Ectodermal cell (in vitro differentiated cells): ENCODE data around the gene RACK1.
A peak's percentile ranks its signal among the peaks of the same experiment; 100 is the strongest.

Source experiments
- H3K27ac ChIP-seq: 2 replicates; pipeline ENCODE4 v1.7.0; 2013; ENCODE audit warnings: mild to moderate bottlenecking, low read depth, low read length; ENCODE audit not compliant: insufficient read depth, poor library complexity, severe bottlenecking
- H3K27me3 ChIP-seq: 2 replicates; pipeline ENCODE4 v1.7.0; 2013; ENCODE audit warnings: mild to moderate bottlenecking, low read length; ENCODE audit not compliant: insufficient read depth, control insufficient read depth, poor library complexity, severe bottlenecking
- H3K36me3 ChIP-seq: one replicate; pipeline ENCODE4 v1.7.0; 2013; ENCODE audit warnings: low read length; ENCODE audit not compliant: control insufficient read depth, insufficient read depth
- H3K4me1 ChIP-seq: one replicate; pipeline ENCODE4 v1.7.0; 2013; ENCODE audit warnings: low read length; ENCODE audit not compliant: control insufficient read depth, insufficient read depth
- H3K4me3 ChIP-seq: 2 replicates; pipeline ENCODE4 v1.7.0; 2013; ENCODE audit warnings: low read depth, low read length, control low read depth; ENCODE audit not compliant: insufficient read depth
- H3K9me3 ChIP-seq: 2 replicates; pipeline ENCODE4 v1.7.0; 2013; ENCODE audit warnings: mild to moderate bottlenecking, low read length, moderate library complexity; ENCODE audit not compliant: control insufficient read depth
- WGBS, 2 experiments: methylation state at CpG; one replicate each; pipeline ENCODE4 v1.1.7; 2013; ENCODE audit warnings: missing lambda C conversion rate in 2 of 2; 5-methylcytosine and 5-hydroxymethylcytosine counted together

Gene RACK1

DNA sequence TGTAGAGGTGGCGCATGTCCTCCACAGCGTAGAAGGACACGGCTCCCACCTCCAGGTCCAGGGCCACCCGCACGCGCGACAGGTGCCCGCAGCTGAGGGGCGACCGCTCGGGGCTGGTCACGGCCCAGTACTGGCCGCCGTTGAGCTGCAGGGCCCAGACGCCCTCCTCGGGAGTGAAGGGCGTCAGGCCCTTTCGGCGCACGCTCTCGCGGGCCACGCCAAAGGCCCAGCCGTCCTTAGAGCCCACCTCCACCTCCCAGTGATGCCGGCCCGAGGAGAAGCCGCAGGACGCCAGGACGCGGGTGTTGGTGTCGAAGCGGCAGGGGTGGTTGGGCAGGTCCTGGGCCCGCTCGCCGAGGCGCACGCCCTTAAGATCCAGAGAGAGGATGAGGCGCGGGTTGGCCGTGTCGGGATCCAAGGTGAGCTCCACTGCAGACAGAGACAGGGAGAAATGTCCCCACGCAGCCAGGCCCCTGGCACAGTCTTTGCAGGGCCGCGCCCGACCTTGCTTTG is 48.4 kb downstream of the RACK1 start:
- peaks cover 8% of the 10 kb centered on the region for H3K4me1 ChIP-seq
- peaks cover 29% of the 10 kb centered on the region for H3K27me3 ChIP-seq
- H3K36me3 ChIP-seq, result no peaks in the 10 kb centered on the region
- H3K4me3 ChIP-seq, result no peak overlapping the region
- no peak overlapping the region for H3K27ac ChIP-seq
- 95% methylated on average over 45 of the region's 45 CpGs for WGBS, 2 experiments
- no peaks in the 10 kb centered on the region for H3K9me3 ChIP-seq

DNA sequence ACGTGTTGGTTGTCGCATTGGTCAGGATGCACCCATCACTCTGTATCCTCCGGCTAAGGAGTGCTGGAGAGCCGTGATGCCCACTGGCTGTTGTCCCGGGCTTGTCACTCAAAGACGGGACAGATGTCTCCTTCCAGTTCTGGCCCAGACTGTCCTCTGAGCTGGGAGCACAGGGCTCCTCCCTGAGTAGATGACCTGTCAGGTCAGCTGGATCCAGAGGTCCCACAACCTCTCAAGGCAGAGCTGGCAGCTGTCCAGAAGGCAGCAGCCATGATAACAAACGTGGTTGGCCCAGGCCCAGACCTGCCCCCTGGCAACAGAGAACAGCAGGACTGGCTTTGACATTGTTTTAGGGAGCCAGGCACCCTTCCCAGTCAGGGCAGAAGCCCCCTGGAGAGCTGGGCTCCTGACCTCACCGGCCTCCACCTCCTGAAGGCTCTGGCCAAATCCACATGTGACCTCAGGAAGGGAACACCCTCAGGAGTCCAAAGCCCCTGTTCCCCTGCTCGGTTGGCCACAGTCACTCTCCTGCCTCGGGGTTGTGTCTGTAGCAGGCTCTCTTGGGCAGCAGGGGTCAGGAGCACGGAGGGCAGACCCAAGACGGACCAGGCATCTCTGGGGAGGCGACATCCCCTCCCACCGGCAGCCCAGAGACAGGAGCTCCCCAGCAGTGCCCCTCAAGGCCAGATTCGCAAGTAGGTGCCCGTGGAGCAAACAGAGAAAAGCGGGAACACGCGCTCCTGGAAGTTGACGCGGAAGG is 49.0 kb downstream of the RACK1 start:
- H3K27ac ChIP-seq, result no peak overlapping the region
- peaks cover 29% of the 10 kb centered on the region for H3K27me3 ChIP-seq
- peaks cover 8% of the 10 kb centered on the region for H3K4me1 ChIP-seq
- H3K4me3 ChIP-seq, result no peak overlapping the region
- H3K36me3 ChIP-seq, result no peaks in the 10 kb centered on the region
- no peaks in the 10 kb centered on the region for H3K9me3 ChIP-seq
- 84 to 85% methylated on average over 21 of the region's 21 CpGs for WGBS, 2 experiments

DNA sequence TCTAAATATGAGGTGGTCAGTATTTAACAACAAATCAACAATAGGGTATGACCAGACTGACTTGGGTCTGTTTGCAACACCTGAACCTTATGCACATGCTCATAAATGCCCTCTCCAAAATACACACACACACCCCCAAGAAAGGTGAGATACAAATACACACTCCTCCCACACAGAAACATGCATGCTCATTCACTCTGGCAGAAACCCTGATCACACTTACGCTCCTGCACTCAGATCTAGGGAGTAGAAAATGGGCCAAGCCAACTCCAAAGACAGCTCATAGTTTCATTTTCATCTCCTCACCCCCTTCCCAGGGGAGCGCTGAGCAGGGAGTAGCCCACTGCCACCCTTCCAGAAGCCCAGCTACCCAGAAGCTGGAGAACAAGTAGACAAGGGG is 50.0 kb downstream of the RACK1 start:
- H3K27me3 ChIP-seq, result peaks cover 32% of the 10 kb centered on the region
- WGBS, 2 experiments, result 89 to 90% methylated on average over 2 of the region's 2 CpGs

DNA sequence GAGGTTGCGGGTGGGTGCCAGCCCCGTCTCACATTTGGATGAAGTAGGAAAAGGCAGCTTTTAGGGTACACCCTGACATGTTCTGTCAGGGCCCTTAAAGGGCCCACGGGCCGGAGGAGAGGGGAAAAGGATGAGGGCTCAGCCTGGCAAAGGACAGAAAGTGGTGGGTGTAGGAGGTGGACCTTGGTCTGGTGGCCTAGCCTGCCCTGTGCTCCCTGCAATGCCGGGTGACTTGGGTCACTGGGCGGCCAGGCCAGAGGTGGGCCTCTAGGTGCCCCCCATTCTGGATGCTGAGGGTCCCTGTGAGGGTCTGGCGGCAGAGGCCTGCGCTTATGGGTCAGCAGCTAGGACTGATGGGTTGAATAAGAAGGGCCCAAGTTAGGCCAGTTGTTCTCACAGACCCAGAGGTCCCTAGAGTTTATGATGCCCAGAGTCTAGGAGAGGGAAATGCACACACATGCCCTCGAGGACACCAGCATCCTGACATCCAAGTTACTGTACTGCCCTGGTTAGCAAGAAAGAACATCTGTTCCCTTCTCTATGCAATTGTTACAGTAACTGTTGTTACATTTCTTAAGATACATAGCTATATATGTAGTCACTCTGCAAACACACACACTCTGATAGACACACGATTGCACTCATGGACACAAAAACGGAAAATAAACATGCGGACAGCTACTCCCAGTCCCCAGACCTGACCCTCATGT is 51.2 kb downstream of the RACK1 start:
- Histone ChIP-seq H3K9me3 (no peaks in the 10 kb centered on the region), H3K4me1 (no peaks in the 10 kb centered on the region), H3K27ac (no peak overlapping the region), H3K27me3 (peaks cover 27% of the 10 kb centered on the region), H3K4me3 (peak overlapping the region; percentile 87), H3K36me3 (no peaks in the 10 kb centered on the region)
- WGBS, 2 experiments, result 70 to 74% methylated on average over 12 of the region's 12 CpGs

More for the DNA sequence above, 50.0 kb downstream of the RACK1 start:
- Histone ChIP-seq H3K4me1 (peaks cover 4% of the 10 kb centered on the region), H3K9me3 (no peaks in the 10 kb centered on the region), H3K36me3 (no peaks in the 10 kb centered on the region), H3K27ac (no peak overlapping the region), H3K4me3 (no peak overlapping the region)

DNA sequence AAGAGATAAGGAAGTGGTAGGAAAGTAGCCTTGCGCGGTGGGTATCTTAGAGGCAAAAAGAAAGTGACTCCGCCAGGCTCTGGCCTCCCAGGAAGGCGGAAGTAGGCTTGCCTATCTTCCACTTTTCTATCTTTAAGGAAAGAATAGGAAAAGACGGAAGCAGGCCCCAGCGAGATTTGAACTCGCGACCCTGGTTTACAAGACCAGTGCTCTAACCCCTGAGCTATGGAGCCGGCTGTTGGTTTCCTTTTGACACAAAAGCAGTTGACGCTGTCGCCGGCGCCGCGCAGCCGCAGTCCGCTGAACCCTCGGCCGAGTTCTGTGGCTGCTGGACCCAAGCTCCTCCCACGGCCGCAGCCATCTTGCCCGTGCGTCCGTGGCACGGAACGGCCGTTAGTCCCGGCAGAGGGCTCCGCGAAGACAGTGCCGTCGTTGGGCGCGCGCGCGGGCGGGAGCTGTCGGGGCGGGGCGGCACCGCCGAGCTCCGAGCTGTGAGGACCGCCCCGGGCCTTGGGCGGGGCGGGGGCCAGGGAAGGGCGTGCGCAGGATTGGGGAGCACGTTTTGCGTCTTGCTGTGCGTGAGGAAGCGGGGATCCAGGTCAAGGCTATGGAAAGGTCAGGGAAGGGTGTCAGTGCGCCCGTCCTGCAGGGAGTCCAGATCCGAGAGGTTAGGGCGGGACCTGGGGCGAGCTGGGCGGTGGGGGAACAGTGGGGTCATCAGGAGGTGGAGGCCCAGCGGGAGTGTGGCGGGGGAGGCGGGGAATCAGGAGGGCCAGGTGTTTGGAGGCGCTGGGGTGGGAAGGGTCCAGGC is 52.0 kb downstream of the RACK1 start:
- Histone ChIP-seq H3K4me3 (peak overlapping the region; percentile 87), H3K4me1 (no peaks in the 10 kb centered on the region), H3K27me3 (peaks cover 27% of the 10 kb centered on the region), H3K9me3 (no peaks in the 10 kb centered on the region), H3K36me3 (no peaks in the 10 kb centered on the region), H3K27ac (no peak overlapping the region)
- WGBS, 2 experiments, result 1% methylated on average over 64 of the region's 64 CpGs

DNA sequence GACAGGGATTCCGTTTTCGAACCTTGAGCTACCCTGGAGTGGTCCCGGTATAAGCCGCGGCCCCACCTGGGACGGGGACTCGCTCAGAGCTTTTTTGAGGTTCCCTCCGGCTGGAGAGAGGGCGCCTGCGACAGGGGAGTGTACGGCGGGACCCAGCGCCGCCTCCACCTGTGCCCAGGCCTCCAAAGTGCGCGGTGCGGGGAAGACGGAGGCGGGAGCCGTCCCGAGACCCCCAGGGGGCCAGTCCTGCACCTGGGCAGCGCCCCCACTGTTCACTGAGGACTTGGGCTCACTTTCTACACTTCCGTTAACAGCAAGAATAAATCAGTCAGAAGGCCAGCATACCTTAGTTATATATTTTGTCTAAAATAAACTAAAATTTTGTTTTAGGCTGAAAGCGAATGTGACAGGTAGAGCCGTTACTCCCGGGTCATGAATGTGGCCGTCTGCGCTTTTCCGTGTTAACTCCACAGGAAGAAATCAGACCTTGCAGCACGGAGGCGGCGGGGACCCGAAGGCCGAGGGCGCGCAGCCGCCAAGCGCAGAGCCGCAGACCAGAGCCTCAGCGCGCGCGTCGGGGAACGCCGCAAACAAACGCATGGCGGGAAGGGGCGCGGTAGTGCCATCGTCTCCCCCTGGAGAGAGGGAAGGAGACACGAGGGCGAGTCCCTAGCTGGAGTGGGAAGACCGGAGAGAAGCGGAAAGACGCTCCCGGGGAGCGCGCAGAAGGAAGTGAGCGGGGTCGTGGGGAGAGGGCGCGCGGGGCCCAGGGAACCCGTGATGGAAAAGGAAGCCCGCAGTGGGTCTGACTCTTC is 52.8 kb downstream of the RACK1 start:
- peak overlapping the region; percentile 87 for H3K4me3 ChIP-seq
- WGBS, 2 experiments, result 1% methylated on average over 66 of the region's 66 CpGs
- no peaks in the 10 kb centered on the region for H3K4me1 ChIP-seq
- H3K27me3 ChIP-seq, result peaks cover 27% of the 10 kb centered on the region
- no peaks in the 10 kb centered on the region for H3K36me3 ChIP-seq
- no peak overlapping the region for H3K27ac ChIP-seq
- no peaks in the 10 kb centered on the region for H3K9me3 ChIP-seq

DNA sequence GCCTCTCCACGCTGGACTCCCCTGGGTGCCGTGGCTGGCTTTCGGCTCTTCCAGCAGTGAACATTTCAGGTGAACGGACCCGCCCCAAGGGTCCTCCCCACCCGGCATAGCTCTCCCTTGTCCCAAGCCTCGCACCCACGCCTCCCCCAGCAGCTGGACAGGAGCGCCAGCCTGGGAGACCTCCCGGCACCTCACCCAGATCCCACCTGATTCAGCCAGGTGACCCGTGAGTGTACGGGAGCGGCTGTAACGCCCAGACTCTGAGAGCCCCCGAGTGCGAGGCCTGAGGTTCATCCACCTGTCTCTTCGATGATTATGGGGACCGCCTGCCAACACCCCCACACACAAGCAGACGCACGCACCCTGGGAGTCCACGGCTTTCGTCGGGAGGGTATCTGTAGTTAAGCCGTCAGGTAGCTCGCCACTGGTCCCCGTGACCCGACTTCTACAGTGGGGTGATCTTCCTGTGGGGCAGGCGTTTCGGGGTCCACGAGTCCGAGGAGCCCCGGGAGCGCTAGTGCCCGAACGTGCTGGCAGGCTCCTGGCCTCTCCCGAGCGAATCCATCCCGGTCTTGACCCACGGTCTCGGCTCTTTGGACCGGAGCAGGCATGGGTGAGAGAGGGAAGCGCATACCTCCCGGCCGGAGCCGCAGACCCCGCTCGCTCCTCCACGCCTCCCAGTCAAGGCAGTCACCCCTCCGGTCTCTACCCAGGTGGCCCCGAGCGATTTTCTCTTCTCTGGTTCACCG is 53.6 kb downstream of the RACK1 start:
- no peaks in the 10 kb centered on the region for H3K4me1 ChIP-seq
- no peaks in the 10 kb centered on the region for H3K9me3 ChIP-seq
- H3K4me3 ChIP-seq, result peak overlapping the region; percentile 87
- H3K36me3 ChIP-seq, result no peaks in the 10 kb centered on the region
- H3K27me3 ChIP-seq, result peaks cover 27% of the 10 kb centered on the region
- WGBS, 2 experiments, result 3% methylated on average over 52 of the region's 52 CpGs
- H3K27ac ChIP-seq, result no peak overlapping the region

DNA sequence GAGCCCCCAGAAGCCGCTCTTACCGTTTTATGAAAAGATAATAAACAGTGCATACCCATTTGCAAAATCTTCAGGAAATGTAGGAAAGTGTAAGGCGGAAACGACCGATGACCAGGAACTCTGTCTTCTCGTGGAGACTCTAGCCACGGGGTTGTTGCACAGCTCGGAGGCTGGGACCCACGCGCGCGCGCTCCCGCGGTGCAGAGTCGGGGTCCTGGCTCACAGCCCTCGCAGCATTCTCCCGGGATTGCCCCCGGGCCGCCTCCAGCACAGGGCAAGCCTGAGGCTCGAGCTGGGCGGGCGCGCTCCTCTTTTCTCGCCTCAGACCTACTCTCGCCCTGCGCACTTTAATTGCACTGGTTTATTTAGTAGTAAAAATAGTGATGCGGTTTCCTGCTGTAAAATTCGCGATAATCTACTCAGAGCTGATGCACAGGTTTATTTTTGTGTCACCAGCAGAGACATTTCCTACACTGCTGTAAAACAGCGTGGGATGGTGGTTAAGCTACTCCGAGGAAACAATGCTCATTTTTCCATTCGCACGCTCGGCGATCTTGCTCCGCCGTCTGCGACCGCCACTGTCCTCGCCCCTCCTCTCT is 54.2 kb downstream of the RACK1 start:
- Histone ChIP-seq H3K9me3 (no peaks in the 10 kb centered on the region), H3K27ac (no peak overlapping the region), H3K4me3 (peak overlapping the region; percentile 87), H3K4me1 (no peaks in the 10 kb centered on the region), H3K27me3 (peaks cover 27% of the 10 kb centered on the region), H3K36me3 (no peaks in the 10 kb centered on the region)
- 1% methylated on average over 40 to 41 of the region's 41 CpGs for WGBS, 2 experiments
